ENCODE results near the gene ST3GAL3. TPM values are rescaled to one million over a fixed set of nuclear protein-coding genes. Genes with fewer than 3 reads are reported as not detected.

The ST3GAL3 gene
- total and polyA plus RNA-seq, 10 of the 15 experiments (the other 5 are each of a cell fraction or from before 2014, with no cell fraction given): 1.2 to 19.3 (median 11.0) TPM

GRCh38 chr1:43686801-43687200 lies 20.5 kb upstream of the ST3GAL3 start:
- RAD21 ChIA-PET (ENCODE audit: unreplicated experiment): no interaction called here
- Histone ChIP-seq H3K4me1 (ENCODE audit: control insufficient read depth, insufficient read depth, low read length) (no peaks in the 10 kb centered on the region), H2AFZ (ENCODE audit: control insufficient read depth, low read depth, low read length) (no peak overlapping the region), H3K79me2 (ENCODE audit: control insufficient read depth, insufficient read depth, low read length) (no peaks in the 10 kb centered on the region), H3K36me3 (ENCODE audit: control insufficient read depth in 2 of 2, insufficient read depth in 2 of 2, low read length in 1 of 2) (peaks cover 33 to 57% of the 10 kb centered on the region in 2 experiments), H3K27me3 (replicated peaks in 1 of 2; ENCODE audit: control insufficient read depth in 2 of 2, insufficient read depth in 2 of 2, low read length in 1 of 2) (no peaks in the 10 kb centered on the region), H3K9me3 (replicated peaks; ENCODE audit: control insufficient read depth, insufficient read depth, low read length) (no peaks in the 10 kb centered on the region), H3K9ac (ENCODE audit: control insufficient read depth, insufficient read depth, low read length) (no peak overlapping the region), H3K4me2 (ENCODE audit: control insufficient read depth, insufficient read depth) (no peak overlapping the region), H3K4me3 (no peak overlapping the region), H3K27ac (ENCODE audit: control insufficient read depth, insufficient read depth) (no peak overlapping the region), H4K20me1 (ENCODE audit: control insufficient read depth, insufficient read depth) (no peaks in the 10 kb centered on the region)
- no peak for DNase-seq (ENCODE audit: low read depth, low spot score)
- in situ Hi-C loops (cut with MboI) (no loop called here), intact Hi-C loops (cut with micrococcal nuclease; ENCODE audit: unreplicated experiment) (no loop called here)
- POLR2A ChIA-PET: interaction anchor here (0.7 kb wide), 1 partner anchor 34 kb away, joined by 3 read pairs; no protein-coding TSS in a partner anchor
- BruUV-seq (replicated peaks): no TSS peak
- SMC1A ChIA-PET (ENCODE audit: uncharacterized antibody, unreplicated experiment): interaction anchor here (1.5 kb wide), 1 partner anchor 256 kb away, joined by 3 read pairs; no protein-coding TSS in a partner anchor
- FAIRE-seq: no peak
- CTCF ChIA-PET: no interaction called here
- TF ChIP-seq CBX3 (IDR thresholded peaks at IDR 0.05; ENCODE audit: borderline replicate concordance, low read depth) (no peak), ZSCAN29 (IDR thresholded peaks at IDR 0.05) (no peak), E2F4 (IDR thresholded peaks at IDR 0.05; ENCODE audit: low read depth, low read length) (no peak), MTA2 (IDR thresholded peaks at IDR 0.05; ENCODE audit: low read depth) (no peak), IRF4 (IDR thresholded peaks at IDR 0.05; ENCODE audit: low read depth, low read length) (no peak), CHD2 (IDR thresholded peaks at IDR 0.05; ENCODE audit: borderline replicate concordance, low read depth, low read length) (no peak), RELB (IDR thresholded peaks at IDR 0.05; ENCODE audit: low read depth) (no peak), ATF2 (IDR thresholded peaks at IDR 0.05; ENCODE audit: low read length) (no peak), NR2C1 (IDR thresholded peaks at IDR 0.05) (no peak), IKZF2 (IDR thresholded peaks at IDR 0.05) (no peak), CEBPZ (IDR thresholded peaks at IDR 0.05; ENCODE audit: low read depth, low read length) (no peak), CTCF (IDR thresholded peaks at IDR 0.05 in 2 of 3, conservative IDR thresholded peaks at IDR 0.05 in 1 of 3; ENCODE audit: control insufficient read depth in 2 of 3, extremely low read depth in 1 of 3, insufficient read depth in 1 of 3, low read depth in 3 of 3, low read length in 3 of 3) (no peak), NFXL1 (IDR thresholded peaks at IDR 0.05; ENCODE audit: borderline replicate concordance) (no peak), ESRRA (IDR thresholded peaks at IDR 0.05; ENCODE audit: low read length) (no peak)
- 96% methylated on average over 3 of the region's 3 CpGs for WGBS (ENCODE audit: insufficient coverage, insufficient replicate concordance, low lambda C conversion rate, missing lambda C conversion rate)
- no peak for ATAC-seq

Data from GM12878 (cell line).